Measurements from ENCODE around the gene DNAJB9.

DNAJB9 gene

DNA sequence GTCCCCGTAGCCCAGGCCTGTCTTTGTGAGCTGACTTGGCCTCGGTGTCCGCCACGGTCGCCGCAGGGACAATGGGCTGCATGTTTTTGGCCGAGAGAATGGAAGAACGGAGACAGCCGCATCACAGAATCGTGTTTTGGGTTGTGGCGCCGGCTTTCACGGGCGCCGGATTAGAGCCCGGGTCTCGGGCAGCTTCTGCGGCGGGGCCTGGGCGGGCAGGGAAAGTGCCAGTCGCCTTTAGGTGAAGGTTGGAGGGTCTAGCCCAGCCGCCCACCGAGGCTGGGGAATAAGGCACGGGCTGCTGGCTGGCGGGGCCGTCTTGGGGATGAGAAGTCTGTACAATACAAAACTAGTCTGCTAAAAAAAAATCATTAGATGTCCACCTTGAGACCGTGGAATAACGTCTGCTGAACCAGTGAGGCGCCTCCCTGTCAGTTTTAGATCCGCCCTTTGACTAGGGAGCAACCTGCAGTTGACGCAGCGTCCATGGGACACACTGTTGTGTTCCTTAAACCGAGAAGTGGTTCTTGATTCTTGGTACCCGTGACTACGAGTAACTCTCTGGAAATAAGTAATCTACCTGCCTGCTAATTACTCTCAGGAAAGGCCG, 577 bp downstream of the DNAJB9 start:
- no peak for FAIRE-seq

DNA sequence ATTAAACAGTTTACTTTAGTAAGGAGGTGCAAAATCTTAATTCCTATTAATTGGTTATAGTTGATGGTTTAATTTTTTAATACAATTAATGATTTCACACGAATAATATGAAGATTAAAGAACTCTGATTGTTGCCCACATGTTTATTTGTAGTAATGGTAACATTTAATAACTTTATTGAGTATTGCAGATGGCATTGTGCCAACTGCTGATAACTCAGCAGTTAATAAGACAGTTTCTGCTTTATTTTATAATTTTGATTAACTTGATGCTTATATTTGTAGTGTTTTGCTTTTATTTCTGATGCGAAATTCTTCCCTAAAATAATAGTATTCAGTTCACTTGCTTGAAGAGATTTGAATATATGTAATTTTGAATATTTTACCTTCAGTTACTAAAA, 2.8 kb downstream of the DNAJB9 start:
- FAIRE-seq: no peak

DNA sequence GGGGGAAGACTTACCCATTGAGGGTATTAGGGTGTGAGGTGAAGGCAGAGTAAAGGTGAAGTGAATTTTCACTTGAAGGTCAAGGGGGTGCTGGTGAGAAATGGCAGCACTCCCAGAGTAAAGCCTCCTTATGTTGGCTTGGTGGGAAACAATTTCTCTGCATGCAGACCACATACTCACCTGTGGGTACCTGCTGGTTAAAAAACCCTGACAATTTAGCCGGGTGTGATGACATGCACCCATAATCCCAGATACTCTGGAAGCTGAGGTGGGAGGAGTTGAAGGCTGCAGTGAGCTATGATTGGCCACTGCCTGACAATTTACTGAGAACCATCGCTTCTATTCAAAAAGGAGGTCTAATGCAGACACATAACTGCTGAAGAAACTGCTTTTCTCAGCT, 5.5 kb downstream of the DNAJB9 start:
- FAIRE-seq: no peak

DNA sequence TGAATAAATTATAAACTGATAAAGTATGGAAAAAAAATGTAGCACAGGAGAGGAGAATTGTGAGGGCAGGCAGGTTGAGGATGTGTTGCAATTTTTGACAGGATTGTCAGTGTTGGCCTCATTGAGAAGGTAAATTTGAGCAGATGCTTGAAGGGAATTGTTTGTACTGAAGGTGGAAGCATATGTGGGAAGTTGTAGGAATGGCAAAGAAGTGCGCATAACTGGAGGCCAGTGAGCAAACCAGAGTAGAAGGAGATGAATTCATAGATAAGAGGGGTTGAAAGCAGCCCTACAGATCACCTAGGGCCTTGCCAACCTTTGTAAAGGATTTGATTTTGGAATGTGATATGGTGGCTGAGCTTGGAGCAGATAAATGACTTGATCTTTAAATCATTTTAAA, 6.4 kb downstream of the DNAJB9 start:
- FAIRE-seq: no peak

DNA sequence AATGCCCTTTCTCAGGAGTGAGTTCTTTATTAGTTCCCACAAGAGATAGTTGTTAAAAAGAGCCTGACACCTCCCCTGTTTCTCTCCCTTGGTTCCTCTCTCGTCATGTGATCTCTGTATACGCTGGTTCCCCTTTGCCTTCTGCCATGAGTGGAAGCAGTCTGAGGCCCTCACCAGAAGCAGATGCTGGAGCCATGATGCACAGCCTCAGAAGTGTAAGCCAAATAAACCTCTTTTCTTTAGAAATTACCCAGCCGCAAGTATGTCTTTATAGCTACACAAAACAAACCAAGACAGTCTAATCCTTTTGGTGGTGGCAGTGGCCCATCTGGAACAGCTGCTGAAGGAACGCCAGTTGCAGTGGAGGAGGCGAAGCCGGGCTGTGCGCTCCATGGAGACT, 9.3 kb downstream of the DNAJB9 start:
- no peak for FAIRE-seq

DNA sequence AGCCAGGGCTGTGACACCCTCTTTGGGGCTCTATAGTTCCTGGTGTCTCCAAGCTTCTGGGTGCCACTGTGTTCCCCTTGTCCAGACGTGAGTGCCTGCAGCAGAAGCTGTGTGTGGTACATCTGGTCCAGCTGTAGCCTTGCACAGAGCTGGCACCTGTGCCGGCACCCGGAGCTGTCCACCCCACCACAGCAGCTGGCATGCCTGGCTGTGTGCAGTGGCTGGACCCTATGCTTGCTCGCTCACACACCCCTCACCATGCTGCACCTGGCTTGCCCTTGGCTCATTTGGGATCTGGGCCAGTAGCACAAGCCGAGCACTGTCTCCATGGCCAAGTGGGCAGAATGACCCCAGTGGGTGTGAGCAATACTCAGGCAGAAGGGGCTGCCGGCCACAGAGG, 10.6 kb downstream of the DNAJB9 start:
- no peak for FAIRE-seq

DNA sequence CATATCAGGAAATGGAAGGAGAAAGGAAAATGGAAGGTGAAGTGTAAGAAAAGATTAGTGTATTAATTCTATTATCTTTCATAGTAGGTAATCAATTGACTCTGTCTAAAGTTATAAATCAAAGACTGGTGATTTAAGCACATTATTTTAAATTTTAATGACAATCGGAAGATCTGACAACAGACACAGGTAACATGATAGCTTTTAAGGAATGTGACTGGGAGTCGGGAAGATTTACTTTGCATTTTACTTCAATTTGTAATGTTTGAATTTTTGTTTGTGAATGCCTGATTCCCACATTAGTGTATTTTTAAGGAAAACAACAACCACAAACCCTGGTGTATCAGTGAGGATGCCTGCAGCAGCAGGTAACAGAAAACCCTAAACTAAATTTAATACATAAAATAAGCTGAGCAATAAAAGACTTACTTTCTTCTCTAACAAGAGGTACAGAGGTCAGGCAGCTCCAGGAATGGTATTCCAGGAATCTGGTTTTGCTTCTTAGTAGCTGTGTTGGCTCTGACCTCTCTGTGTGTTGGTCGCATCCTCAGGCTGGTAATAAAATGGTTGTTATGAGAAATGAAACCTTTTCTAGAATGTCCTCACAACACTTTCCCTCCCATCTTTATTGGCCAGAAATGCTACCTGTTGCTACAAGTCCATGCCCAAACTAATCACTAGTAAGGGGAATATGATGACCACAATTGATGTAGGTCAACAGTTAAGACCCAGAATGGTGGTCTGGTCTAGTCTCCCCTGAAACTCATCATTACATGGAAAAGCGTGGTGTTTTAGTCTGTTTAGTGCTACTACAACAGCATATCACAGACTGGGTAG, 12.2 kb downstream of the DNAJB9 start:
- FAIRE-seq: no peak

DNA sequence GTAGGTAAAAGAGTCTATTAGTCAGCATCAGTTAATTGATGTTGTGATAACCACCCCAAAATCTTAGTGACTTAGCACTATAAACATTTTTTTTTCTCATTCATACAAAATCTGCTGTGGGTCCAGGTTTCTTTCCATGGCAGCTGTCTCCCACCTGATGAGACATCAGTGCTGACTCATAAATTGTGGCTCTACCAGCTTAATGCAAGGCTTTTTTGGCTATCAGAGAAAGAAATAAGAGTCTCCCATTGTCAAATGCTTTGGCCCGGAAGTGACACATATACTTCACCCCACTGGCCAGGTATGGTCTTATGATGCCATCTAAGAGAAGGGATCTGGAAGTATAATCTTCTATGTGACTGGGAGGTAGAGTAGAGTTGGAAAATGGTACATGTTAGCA, 14.5 kb downstream of the DNAJB9 start:
- no peak for FAIRE-seq

DNA sequence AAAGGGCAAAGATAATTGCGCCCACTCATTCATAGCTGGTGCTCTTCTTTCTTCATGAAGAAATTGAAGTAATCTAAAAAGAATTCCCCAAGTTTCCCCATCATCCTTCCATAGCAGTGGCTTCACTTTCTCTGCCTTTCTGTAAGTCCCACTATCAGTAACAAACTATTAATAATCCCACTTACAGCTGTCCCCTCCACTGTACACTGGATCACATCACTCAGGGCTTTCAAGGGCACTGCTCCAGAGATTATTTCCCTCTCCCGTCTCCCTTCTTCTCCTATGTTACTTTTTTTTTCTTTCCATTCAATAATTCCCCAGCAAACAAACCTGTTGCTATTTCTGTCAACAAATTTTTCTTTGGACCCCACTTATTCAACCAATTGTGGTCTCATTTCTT, 16.2 kb downstream of the DNAJB9 start:
- FAIRE-seq: no peak

DNA sequence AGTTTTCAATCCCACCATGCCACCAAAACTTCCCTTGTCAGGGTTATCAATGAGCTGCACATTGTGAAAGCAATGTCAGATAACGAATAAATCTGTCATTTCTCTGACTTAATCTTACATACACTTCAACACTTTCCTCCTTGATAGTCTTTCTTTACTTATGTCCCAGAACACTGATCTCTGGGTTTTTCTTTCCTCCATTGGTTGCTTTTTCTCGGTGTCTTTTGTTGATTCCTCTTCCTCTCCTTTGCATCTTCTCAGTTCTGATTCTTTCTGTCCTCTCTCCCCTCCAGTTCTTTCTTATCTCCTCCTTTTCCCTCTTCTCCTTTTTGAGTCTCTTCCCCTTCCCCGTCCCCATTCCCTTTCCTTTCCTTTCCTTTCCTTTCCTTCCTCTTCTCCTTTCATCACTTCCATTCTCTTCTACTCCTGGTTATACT, 16.6 kb downstream of the DNAJB9 start:
- no peak for FAIRE-seq

DNA sequence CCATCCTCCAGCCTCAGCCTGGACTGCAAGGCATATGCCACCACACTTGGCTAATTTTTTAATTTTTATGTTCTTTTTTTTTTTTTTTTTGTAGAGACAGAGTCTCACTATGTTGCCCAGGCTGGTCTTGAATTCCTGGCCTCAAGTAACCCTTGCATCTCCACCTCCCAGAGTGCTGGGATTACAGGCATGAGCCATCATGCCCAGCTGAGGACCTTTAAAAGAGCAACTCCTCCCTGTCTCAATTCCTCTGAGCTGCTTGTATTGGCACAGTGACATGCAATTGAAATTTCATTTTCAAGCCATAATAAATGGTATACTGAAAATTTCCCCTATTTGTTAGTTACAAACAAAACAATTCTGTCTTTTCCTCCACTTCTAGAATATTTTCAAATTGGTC, 19.5 kb downstream of the DNAJB9 start:
- no peak for FAIRE-seq

DNA sequence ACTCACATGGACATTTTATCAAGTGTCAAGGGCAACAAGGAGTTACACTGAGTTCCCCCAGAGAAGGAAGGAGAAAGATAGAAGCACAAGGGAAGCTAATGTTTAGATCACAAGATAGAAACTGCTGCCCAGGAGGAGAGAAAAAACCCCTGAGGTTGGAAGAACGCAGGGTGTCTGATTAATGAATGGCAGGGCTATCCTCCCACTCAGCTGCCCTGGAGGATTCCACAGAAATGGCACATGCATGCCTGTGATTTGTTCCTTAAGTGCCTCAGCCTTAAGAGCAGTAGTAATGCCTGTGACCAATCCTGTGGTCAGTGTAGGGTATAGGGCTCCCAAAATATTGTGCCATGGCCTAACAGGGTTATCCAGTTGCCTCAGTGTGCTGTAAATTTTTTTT, 20.2 kb downstream of the DNAJB9 start:
- no peak for FAIRE-seq

DNA sequence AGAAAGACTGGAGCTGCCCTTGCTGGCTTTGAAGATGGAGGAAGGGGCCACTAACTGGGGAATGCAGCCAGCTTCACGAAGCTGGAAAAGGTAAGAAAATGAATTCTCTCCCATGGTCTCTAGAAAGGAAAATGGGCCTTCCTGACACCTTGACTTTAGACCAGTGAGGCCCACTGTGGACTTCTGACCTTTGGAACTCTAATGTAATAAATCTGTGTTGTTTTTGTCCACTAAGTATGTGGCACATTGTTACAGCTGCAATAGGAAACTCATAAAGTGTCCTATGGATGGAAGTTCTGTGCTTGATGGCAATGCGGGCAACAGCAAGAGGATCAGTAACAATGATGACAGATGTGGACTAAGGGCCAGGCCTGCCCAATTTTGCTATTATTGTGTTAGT, 20.9 kb downstream of the DNAJB9 start:
- FAIRE-seq: no peak

DNA sequence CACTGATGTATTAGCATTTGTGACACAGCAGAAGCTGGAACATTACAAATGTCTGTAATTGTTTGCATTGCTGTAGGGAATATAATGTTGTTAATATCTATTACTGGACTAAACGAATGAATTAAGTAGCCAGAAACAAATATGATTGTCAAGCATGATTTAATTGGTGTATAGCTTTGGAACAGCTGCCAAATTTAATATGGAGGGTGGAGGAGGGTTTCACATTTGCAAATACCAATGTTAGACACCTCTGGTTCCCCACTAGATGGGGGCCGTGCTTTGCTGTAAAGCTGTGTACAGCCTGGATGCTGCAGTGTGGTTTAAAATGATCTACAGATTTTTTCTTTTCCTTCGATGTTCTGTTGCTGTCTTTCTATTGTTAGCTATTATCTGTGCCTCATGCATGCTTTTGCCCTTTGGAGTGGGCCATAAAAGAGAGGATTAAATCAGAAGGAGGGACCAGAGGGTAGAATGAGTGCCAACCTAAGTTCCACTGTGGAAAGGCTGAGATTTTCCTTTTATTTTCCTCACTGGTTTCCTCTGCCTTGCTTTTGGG, 23.1 kb downstream of the DNAJB9 start:
- no peak for FAIRE-seq

DNA sequence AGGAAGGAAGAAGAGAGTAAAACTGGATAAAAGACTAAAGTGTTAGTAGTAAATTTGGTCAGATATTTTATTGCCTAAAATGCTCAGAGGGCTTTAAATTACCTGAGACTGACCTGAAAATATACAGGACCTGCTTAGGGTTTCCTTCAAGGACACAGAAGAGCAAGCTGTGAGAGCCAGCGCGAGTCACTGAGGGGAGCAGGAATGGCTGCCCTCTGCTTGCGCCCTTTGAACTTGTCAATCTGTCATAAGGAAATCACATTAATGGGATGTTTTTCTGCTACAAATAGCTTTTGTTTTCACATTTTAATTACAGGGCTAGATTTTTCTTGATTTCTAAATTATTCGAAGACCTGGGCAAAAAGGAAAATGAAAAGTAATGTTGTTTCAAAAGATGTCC, 26.9 kb downstream of the DNAJB9 start:
- FAIRE-seq: no peak

DNA sequence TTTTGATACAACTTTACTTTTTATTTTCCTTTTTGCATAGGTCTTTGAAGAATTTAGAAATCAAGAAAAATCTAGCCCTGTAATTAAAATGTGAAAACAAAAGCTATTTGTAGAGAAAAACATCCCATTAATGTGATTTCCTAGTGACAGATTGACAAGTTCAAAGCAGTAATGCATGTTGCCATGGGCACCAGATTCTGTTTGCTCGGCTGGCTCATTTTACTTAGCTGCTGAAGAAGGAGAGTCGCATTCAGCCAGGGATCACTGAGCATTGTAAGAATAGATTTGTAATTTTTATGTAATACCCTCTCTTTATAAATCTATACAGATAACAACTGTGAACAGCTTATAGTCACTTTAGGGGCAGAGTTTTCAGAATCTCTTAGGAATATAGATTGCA, 28.5 kb downstream of the DNAJB9 start:
- FAIRE-seq: no peak

DNA sequence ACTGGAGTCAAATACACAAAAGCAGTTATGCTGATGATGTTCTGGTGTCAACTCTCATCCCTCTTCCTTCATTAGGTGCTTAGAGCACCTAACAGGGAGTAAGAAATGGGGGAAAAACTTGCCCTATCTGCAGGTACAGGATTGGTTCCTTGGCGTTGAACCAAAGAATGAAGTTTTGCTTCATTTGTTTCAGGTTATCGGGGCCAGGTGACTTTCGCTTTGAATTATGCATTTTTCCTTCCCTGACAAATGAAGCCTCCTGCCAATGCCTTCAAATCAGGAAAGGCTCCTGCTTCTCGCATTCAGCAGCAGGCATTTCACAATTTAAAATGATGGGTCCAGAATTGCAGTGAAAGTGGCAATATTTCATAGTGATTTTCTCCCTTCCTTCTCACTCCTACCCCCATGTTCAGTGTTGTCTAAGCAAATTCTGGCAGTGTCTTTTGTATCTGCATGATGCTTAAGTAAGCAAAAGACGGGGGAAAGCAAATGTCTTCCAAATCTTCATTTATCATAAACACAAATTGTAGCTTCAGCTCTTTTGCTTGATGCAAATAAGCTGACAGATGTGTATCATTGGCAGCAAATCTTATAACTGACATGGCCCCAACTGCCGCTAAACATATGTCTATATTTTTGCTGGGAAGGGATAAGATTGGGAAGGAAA, 29.4 kb downstream of the DNAJB9 start:
- no peak for FAIRE-seq

DNA sequence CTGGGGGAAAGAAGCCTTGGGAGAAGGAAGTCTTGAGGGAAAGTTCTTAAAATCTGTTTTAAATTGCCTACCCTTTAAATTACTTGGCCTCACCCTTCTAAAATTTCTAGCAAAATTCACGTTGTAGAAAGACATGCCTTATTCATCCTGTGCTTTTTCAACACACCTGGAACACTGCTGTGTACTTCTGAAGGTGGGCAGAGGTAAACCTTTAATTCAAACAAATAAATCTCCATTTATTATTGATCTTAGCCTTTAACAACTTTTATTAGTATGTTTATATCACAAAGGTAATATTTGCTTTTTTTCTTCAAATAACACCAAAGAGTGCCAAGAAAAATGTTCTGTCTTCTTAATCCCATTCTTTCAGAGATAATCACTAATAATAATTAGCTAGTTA, 30.7 kb downstream of the DNAJB9 start:
- FAIRE-seq: no peak

DNA sequence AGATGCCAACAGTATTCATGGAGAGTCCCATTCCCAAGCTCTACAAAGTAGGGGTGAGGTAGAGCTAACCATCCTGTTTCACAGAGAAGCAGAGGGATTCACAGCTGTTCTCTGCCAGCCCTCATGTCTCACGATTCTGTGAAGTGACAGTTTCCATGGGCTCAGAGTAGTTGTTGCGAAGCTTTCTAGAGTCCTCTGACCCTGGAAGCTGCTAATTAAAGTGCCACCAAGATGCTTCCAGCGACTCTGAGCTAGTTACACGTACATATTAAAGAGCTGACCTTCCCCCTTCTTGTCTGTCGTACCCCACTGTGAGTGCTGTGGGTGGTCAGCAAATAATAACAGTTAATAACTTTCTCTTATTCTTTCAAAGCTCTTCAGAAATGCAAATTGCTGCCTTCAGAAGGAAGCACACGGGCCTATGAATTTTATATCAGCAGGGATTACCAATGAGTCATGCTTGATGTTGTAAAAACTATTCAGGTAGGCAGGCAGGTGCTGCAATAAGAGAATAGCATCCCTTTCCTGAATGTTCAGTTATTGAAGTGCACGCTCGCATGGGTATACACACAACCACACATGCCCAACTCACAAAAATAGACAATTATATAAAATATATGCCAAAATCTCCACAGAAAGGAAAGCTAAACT, 34.1 kb downstream of the DNAJB9 start:
- FAIRE-seq: no peak

DNA sequence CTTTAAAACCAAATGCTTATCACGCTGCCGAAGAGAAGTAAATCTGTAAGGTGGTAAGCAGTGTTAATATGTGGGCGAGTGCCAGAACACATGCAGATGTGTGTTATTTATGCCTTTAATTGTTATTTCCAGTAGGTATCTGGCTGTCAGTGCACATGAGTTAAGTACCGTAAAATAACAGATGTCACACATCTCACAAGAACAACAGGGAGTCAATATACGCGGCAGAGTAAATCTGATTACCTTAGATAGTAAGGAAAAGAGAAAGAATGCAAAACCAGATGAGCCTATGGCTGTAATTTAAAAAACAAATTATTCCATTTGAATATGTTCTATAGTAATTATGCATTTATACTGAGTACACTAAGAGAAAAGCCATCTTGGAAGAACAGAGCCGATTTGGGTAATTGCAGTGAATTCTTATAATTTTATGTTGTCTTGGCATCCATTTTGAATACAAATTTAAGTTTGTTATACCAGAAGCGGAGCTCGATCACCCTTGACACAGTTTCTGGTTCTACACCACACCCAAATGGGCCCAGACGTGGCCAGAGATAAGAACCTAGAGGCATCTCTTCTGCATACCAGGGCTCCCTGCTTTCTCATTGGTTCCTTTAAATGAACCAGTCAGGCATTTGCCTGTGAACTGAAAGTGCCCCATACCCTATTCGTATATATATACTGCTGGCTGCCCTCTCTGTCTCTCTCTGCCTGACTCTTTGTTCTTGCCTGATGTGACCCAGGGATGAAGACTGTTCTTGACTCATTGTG, 34.8 kb downstream of the DNAJB9 start:
- no peak for FAIRE-seq

DNA sequence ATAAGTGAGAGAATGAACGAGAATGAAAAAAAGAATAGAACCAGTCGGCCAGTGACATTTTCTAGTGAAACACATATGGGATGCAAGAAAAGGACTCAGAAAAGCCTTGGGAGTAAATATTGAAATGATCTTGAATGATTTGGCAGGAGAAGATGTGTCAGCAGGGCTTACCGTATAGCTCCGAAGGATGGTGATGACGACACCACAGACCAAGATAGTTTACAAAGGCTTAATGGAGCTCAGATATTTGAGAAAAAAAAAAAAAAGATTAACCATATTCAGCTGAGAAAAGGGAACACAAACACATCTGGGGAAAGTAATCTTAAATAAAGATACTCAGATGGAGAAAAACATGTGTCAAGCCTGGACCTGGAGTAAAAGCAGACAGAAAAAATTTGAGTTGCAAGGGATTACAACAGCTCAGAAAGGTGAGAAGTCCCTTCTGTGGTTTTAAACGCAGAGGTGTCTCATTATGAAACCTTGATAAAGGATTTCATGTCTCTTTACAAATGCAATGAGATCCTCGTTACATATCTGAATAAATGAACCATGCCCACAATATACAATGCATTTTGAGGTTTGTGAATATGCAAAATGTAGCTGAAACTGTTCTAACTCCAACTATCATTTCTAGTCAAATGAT, 36.0 kb downstream of the DNAJB9 start:
- FAIRE-seq: no peak

DNA sequence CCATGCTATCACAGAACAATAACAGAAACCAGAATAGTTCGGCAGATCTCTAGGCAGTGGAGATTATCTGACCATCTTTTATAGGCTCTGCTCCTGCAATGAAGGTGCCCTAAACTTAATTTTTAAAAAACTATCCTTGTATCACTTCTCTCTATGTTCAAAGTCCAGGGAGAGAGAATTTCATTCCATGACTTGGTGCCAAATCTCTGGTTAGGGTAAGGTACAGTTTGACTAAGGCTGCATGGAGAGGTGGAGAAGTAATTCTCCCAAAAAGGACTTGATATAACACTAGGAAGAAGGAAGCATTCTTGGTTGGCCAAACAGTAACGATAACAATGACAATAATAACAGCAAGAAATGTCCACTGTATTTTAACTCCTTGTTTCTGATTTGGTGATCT, 40.0 kb downstream of the DNAJB9 start:
- FAIRE-seq: no peak

Measured in colon (tissue), 2 donors.